HG03469 (cell line): Measurements from ENCODE around the gene SLC43A1.

Experiments
- ATAC-seq: cut with Tn5 transposase; IDR thresholded peaks from one replicate; pipeline ENCODE4 v1.9.1; 2021; ENCODE audit warnings: mild to moderate bottlenecking, moderate library complexity, moderate number of reproducible peaks; ENCODE audit not compliant: unreplicated experiment

SLC43A1 gene

DNA sequence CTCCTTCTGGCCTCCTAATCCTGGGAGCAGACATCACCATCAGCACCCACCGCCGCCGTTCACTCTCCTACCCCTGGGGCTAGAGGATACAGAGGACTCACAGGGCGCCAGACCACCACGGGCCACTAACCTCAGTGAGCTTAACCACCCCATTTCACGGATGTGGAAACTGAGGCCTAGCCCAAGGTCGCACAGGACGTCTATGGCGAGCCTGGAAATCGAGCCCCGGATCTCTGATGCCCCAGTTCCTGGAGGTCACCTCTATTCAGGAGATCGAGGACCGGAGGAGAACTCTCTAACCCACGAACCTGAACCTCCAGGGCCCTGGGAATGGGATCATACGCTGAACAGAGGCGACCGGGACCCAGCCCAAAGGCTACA is 14.7 kb upstream of the SLC43A1 start:
- ATAC-seq: no peak

GRCh38 chr11:57529012-57529411 is 13.5 kb upstream of the SLC43A1 start:
- no peak for ATAC-seq

DNA sequence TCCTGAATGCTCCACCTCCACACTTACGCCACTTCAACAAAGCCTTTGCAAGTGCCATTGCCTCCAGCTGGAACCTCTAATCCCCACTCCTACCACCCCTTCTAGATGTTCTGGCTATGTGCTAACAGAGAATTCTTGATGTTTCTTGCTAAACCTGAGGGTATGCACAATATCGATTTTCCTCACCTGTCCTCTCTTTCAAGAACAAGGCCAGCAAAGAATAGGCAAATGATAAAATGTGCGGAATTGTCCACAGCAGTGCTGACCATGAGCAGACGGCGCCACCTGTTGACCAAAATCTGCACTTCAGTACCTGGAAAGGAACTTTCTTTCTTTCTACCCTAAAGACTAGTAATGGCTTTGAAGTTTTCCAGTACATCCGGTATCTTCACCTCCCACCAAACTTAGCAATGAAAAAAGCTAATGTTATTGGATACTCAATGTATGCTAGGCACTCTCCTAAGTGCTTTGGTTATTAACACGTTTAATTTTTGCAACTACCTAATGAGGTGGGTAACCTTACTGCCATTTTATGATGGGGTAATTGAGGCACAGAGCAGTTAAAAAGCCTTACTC is 11.6 kb upstream of the SLC43A1 start:
- ATAC-seq: no peak

DNA sequence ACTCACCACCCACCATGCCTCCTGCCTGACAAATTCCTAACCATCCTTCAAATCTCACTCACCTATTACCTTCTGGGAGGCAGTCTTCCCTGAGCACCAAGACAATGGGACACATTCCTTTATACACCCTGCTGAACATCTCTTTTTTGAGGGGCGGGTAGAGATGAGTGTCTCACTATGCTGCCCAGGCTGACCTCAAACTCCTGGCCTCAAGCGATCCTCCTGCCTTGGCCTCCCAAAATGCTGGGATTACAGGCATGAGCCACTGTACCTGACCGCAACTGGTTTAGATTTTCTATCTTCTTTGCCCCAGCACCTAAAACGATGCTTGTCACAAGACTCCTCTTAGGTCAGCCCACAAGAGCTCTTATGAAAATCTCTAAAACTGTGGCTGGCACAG is 7.9 kb upstream of the SLC43A1 start:
- no peak for ATAC-seq

- no peak for ATAC-seq
Measured at GRCh38 chr11:57521116-57521515, 5.6 kb upstream of the SLC43A1 start.

GRCh38 chr11:57516061-57516443 is 550 bp upstream of the SLC43A1 start:
- no peak for ATAC-seq

DNA sequence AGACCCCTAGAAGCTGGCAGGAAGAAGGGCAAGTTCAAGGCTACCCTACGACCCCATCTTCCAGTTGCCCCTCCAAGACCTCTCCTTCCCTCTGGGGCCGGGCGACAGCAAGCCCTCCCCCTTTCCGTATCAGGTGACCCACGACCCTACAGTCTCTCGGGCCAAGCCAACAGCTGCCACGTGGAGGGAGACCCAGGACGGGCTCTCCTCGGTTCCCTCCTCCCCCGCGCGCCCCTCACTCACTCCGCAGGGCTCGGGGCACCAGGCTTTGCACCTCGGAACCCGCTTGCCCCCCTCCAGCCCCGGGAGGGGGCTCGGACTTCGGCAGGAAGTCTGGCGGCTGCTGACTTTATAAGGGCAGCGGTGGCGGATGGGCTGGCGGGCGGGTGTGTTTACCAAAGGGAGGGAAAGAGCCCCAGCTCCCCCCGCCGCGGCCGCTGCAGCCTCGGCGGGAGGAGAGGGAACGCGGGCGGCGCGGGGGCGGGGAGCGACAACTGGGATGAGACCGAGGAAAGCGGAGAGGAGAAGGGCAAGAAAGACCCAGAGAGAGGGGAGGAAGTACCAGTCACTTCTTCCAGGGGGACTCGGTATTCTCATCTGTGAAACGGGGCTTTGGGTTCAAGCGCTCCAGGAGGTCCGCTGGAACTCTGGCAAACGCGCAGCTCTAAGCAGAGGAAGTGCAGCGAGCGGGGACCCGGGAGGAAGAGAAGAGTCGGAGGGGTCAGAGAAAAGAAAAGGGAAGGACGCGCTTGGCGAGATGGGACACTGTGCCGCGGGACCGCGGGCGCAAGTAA is 767 bp downstream of the SLC43A1 start:
- peak; percentile 7 for ATAC-seq

- peak; percentile 32 for ATAC-seq
Measured at GRCh38 chr11:57513911-57514537, 1.5 kb downstream of the SLC43A1 start.

DNA sequence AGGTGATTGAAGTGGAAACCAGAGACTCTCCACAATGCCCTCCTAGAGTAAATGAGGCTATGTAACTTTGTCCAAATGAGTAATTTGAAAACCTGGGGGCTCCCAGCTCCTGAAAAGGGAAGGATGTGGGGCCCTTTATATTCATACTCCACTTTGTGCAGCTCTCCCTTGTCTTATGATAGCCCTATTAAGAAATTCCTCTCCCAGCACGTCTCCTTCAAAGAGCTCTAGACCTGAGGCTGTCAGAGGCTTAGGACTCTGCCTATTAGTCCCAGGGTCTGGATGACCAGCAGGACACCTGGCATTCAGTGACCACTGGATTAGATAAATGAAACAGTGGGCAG is 2.1 kb downstream of the SLC43A1 start:
- ATAC-seq: no peak

DNA sequence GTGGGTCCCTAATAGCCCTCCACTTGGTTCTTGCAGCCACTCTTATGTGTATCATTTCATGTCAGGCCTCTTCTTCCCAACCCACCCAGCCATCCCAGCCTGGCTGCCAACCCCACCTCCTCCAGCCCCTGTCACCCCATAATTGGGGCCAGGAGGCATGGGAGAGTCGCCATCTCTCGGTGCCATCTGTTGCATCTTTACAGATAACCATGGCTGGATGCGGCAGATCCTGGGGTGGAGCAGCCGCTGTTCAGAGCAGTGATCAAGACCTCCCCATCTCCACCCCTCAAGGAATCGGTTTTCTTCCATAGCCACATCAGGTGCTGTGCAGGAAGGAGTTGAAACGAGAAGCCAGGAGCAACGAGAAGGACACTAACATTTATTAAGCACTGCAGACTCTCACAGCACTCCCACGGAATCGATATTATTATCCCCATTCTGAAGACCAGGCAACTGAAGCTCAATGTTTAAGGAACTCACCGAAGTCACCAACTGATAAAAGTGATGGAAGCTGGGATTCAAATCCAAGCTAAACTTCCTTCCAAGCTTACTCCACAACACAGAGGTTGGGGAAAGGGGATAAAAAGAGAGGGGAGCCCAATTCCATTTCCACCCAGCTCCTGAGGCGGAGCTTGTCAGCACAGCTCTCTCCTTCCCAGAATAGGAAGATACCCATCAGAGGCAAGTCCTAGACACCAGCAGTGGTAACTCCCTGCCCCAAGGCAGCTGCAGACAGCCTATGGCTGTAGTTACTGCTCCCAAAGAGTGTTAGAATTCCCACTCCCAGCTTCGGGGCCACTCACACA is 2.7 kb downstream of the SLC43A1 start:
- no peak for ATAC-seq

DNA sequence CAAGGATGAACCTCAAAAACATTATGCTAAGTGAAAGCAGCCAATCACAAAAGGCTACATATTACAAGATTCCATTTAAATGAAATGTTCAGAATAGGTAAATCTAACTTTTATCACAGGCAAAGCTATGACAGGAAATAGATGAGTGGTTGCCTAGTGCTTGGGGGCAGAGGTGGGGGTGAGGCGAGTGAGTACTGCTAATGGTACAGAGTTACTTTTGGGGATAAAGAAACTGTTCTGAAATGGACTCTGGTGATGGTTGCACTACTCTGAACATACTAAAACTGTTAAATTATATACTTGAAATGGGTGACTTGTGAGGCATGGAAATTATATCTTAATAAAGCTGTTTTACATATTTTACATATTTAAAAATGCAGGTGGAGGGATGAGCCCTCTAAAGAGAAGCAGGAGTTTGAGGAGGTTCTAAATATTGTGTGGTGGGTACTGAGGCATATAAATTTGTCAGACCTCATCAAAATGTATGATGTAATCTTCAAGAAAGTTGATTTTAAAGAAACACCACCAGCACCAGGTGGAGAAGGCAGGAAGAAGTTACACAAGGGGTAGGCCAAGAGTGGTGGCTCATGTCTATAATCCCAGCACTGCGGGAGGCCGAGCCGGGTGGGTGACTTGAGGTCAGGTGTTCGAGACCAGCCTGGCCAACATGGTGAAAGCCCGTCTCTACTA is 3.6 kb downstream of the SLC43A1 start:
- no peak for ATAC-seq

- no peak for ATAC-seq
Measured at GRCh38 chr11:57508341-57509170, 6.9 kb downstream of the SLC43A1 start.

GRCh38 chr11:57506522-57506921 is 9.0 kb downstream of the SLC43A1 start:
- ATAC-seq: no peak

GRCh38 chr11:57504511-57504910 is 11.0 kb downstream of the SLC43A1 start:
- no peak for ATAC-seq

DNA sequence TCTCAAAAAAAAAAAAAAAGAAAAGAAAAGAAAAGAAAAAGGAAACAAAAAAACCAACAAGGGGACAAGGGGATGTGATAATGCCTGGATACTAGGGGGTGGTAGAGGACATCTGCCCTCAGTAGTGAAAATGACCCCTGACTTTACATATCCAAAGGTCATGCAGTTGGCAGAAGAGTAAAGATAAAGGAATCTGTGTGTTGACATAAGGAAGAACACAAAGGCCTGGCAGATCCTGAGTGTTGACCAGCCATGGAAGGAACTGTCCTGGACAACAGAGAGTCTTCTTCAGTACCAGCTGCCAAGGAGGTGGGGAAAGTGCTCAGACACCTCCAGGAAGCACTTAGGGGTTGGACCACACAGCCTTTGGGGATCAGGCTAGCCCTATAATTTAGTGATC is 12.6 kb downstream of the SLC43A1 start:
- ATAC-seq: no peak

DNA sequence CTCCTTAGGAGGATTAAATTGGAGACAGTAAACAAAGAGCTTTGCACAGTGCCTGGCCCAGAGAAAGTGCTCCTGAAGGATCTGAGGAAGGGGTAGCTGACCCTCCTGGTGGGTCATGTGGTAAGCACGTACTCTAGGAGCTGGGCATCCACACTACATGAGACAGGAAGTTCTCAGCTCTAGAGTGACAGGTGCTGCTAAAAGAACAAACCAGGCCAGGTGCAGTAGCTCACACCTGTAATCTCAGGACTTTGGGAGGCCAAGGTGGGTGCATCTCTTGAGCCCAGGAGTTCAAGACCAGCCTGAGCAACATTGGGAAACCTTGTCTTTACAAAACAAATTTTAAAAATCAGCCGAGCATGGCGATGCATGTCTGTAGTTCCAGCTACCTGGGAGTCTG is 13.1 kb downstream of the SLC43A1 start:
- ATAC-seq: no peak

DNA sequence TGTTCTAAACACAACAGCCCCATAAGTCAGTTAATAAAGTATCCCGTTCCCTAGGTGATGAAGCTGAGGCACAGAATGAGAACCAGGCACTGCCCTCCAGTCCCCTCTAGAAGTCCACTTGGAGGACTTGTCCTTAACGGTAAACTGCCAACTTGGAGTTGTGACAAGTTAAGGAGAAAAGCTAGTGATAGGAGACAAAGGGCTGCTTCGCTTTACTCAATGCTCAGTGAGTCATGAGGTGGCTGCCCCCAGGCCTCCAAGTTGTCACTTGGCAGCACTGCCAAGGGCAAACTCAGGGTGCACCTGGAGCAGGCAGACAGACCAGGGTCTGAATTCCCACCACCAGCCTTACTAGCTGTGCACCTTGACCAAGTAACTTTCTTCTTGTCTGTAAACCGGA is 13.5 kb downstream of the SLC43A1 start:
- no peak for ATAC-seq

DNA sequence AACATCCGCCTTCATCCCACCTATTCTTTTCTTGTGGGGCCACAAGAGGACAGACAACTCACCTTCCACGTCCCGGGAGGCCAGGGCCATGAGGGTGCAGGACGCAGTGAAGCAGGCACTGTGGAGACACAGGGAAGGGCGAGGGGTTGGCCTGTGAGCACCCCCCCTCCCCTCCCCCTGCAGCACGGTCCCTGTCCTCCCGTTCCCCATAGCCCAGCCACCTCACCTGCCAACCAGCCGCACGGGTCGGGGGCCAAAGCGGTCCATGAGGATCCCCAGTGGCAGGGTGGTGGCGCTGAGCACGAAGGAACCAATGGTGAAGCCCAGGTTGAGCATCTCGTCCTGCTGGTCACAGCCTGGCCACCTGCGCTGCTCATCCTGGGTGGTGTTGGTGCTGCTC is 14.6 kb downstream of the SLC43A1 start:
- ATAC-seq: no peak

DNA sequence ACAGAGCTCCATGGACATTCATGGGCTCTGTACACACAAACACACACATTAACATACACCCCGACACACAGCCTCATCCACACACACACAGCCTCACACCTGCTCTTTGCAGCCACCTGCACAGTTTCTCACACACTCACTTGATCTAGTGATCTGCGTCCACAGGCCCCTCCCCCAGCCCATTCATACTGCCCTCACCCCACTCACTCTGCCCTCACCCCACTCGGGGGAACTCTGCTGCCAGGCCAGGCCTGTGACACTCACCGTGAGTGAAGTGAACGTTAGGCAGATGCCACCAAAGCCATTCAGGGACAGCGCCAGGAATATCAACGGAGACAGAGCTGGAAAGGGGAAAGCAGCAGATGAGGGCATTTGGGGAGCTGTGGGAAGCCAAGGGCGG is 15.0 kb downstream of the SLC43A1 start:
- ATAC-seq: no peak

GRCh38 chr11:57499983-57500461 is 15.5 kb downstream of the SLC43A1 start:
- ATAC-seq: no peak
